GM12892 (cell line): ENCODE data around the gene BATF3.

Experiments used
- POLR2A ChIP-seq: IDR thresholded peaks from 2 replicates; pipeline ENCODE4 v1.6.1; 2011; ENCODE audit warnings: low read depth, low read length, control low read depth
- TAF1 ChIP-seq: IDR thresholded peaks from 2 replicates; pipeline ENCODE4 v1.6.1; 2011; ENCODE audit warnings: low read depth, mild to moderate bottlenecking, control low read depth, low read length, borderline replicate concordance

DNA sequence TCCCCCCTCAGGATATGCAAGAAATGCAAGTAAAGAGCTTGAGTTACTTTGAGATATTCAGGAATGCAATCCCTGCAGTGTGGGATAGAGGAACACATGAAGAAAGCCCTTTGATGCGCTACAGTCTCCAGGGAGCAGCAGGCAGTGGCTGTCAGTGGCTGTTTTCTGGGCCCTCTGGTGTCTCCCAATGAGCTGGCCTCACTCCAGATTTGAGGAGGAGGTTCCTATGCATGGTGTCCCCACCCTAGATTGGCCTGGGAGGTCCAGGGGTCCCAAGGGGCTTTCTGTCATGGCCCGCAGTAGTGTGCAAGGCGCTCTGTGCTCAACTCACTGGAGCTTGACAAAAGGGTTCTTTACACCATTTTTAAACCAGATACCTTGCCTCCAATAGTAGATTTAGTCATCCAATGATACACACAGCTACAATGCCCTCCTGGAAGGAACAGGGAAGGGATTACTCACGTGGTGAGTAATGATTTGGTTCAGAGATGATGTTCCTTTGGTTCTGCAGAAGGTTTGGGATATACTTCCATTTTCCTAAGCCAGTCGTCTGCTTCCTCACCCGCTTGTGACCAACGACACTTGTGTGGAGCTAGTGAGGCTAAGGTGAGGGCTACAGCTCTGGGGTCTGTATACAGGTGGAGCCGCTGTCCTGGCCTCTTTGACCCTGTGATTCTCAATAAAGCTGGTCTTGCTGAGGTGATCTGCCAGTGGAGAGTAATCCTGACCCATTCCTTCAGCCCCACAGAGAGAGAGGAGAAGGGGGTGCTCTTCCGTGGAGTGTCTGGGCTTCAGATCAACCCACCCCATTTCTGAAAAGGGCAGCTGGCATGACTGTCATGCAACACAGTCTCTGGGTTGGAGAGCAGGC is 6.6 kb downstream of the BATF3 start:
- TF ChIP-seq POLR2A (no peak), TAF1 (no peak)
